NT2/D1 (cell line): Measurements from ENCODE around the gene IFRD2.
"Not testable (repeated sequence)": the region's sequence is repeated elsewhere in the genome, so short reads cannot be mapped to it uniquely, and the experiment has no call there.

ENCODE experiments used
- DNase-seq: peaks from one replicate; pipeline ENCODE4 v3.0.0-alpha.2; 2011; ENCODE audit warnings: low read depth, low spot score
- H3K27me3 ChIP-seq: 2 replicates; pipeline ENCODE4 v1.6.0; 2011; ENCODE audit warnings: mild to moderate bottlenecking; ENCODE audit not compliant: insufficient read length, insufficient read depth
- H3K36me3 ChIP-seq: 2 replicates; pipeline ENCODE4 v1.6.1; 2011; ENCODE audit warnings: mild to moderate bottlenecking, low read length, mixed read lengths; ENCODE audit not compliant: insufficient read depth, insufficient read length
- H3K4me1 ChIP-seq: 2 replicates; pipeline ENCODE4 v1.5.1; 2011; ENCODE audit not compliant: insufficient read depth, insufficient read length
- H3K4me3 ChIP-seq: 2 replicates; pipeline ENCODE4 v1.5.1; 2011; ENCODE audit warnings: low read depth; ENCODE audit not compliant: insufficient read length
- H3K9ac ChIP-seq: 2 replicates; pipeline ENCODE4 v1.6.0; 2011; ENCODE audit warnings: low read depth; ENCODE audit not compliant: insufficient read length
- H3K9me3 ChIP-seq: 2 replicates; pipeline ENCODE4 v1.5.1; 2011; ENCODE audit warnings: mild to moderate bottlenecking, low read length; ENCODE audit not compliant: insufficient read depth
- SUZ12 ChIP-seq: IDR thresholded peaks from 2 replicates; pipeline ENCODE4 v1.6.1; 2011; ENCODE audit not compliant: insufficient read length, insufficient read depth; ENCODE audit errors: extremely low read depth
- YY1 ChIP-seq: IDR thresholded peaks from 2 replicates; pipeline ENCODE4 v1.6.1; 2011; ENCODE audit not compliant: insufficient read length, insufficient read depth
- ZNF274 ChIP-seq: IDR thresholded peaks from 2 replicates; pipeline ENCODE4 v1.6.1; 2011; ENCODE audit warnings: mild to moderate bottlenecking, low read depth, low read length

Gene IFRD2

DNA sequence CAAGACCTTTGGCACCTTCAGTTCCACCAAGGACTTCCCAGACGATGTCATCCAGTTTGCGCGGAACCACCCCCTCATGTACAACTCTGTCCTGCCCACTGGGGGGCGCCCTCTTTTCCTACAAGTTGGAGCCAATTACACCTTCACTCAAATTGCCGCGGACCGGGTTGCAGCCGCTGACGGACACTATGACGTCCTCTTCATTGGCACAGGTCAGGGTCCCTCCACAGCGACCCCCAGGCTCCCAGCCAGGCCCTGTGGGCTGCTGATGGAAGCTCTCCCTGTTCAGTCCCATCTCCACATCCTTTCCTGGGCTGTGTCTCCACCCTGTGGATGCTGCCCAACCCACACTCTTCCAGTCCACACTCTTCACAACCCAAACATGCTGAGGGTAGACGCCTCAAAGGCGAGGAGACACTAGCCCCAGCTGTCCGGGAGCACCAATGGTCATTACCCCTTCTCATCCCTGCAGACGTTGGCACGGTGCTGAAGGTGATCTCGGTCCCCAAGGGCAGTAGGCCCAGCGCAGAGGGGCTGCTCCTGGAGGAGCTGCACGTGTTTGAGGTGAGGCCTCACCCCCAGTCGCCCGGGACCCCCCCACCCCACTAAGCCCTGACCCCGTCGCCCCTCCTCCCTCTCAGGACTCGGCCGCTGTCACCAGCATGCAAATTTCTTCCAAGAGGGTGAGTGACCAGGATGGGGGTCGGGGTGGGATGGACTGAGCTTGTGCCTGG is 17.7 kb downstream of the IFRD2 start:
- Histone ChIP-seq H3K27me3 (no peaks in the 10 kb centered on the region), H3K4me1 (peaks cover 40% of the 10 kb centered on the region), H3K9me3 (no peaks in the 10 kb centered on the region), H3K4me3 (no peak overlapping the region), H3K9ac (no peak overlapping the region), H3K36me3 (peaks cover 80% of the 10 kb centered on the region)
- TF ChIP-seq ZNF274, result no peak
- no peak for TF ChIP-seq YY1
- TF ChIP-seq SUZ12, result no peak
- DNase-seq, result peak; percentile 73

- no peaks in the 10 kb centered on the region for H3K27me3 ChIP-seq
- DNase-seq, result no peak
- peaks cover 74% of the 10 kb centered on the region for H3K36me3 ChIP-seq
- peak overlapping the region; percentile 53 for H3K9ac ChIP-seq
- TF ChIP-seq YY1, result no peak
- TF ChIP-seq ZNF274, result no peak
- peaks cover 41% of the 10 kb centered on the region for H3K4me1 ChIP-seq
- no peaks in the 10 kb centered on the region for H3K9me3 ChIP-seq
- H3K4me3 ChIP-seq, result no peak overlapping the region
Measured at GRCh38 chr3:50273689-50274065, 18.6 kb downstream of the IFRD2 start.

- Histone ChIP-seq H3K4me1 (peaks cover 43% of the 10 kb centered on the region), H3K9ac (peak overlapping the region; percentile 53), H3K36me3 (peaks cover 69% of the 10 kb centered on the region), H3K27me3 (no peaks in the 10 kb centered on the region), H3K4me3 (peak overlapping the region; percentile 3), H3K9me3 (no peaks in the 10 kb centered on the region)
- TF ChIP-seq SUZ12 (no peak), YY1 (no peak), ZNF274 (no peak)
- DNase-seq, result peak; percentile 70
Measured at GRCh38 chr3:50272911-50273688, 19.1 kb downstream of the IFRD2 start.

DNA sequence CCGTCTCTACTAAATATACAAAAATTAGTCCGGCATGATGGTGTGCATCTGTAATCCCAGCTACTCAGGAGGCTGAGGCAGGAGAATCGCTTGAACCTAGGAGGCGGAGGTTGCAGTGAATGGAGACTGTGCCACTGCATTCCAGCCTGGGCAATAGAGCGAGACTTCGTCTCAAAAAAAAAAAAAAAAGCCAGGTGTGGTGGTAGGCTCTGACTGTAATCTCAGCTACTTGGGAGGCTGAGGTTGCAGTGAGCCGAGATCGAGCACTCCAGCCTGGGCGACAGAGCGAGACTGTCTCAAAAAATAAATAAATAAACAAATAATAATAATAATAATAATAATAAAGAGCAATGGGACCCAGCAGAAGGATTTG is 19.7 kb downstream of the IFRD2 start:
- Histone ChIP-seq H3K4me1 (peaks cover 49% of the 10 kb centered on the region), H3K9ac (peak overlapping the region; percentile 53), H3K36me3 (peaks cover 63% of the 10 kb centered on the region)
- H3K27me3 ChIP-seq, H3K4me3 ChIP-seq, H3K9me3 ChIP-seq, DNase-seq: not testable (repeated sequence)

DNA sequence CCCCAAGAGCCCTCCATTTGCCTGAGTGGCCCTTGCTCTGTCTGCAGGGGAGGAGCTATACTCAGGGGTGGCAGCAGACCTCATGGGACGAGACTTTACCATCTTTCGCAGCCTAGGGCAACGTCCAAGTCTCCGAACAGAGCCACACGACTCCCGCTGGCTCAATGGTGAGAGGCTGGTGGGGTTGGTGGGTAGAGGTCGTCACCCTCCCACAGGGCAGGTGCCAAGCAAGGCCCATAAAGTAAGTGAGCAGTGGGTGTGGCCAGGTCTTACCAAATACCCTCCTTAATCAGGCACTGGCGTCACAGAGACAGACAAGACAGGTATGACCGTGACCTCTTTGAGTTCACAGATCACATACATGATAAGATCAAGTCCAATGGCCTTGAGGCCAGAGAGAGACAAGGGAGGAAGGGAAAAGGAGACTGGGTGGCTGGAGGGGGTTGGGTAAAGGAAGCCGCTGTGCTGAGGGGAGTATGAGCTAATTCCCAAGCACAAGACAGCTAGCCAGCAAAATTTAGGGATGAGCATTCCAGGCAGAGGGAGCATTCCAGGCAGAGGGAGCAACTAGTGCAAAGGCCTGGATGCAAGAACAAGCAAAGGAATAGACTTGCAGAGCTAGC is 20.8 kb downstream of the IFRD2 start:
- Histone ChIP-seq H3K9ac (no peak overlapping the region), H3K27me3 (no peaks in the 10 kb centered on the region)
- DNase-seq, result no peak

DNA sequence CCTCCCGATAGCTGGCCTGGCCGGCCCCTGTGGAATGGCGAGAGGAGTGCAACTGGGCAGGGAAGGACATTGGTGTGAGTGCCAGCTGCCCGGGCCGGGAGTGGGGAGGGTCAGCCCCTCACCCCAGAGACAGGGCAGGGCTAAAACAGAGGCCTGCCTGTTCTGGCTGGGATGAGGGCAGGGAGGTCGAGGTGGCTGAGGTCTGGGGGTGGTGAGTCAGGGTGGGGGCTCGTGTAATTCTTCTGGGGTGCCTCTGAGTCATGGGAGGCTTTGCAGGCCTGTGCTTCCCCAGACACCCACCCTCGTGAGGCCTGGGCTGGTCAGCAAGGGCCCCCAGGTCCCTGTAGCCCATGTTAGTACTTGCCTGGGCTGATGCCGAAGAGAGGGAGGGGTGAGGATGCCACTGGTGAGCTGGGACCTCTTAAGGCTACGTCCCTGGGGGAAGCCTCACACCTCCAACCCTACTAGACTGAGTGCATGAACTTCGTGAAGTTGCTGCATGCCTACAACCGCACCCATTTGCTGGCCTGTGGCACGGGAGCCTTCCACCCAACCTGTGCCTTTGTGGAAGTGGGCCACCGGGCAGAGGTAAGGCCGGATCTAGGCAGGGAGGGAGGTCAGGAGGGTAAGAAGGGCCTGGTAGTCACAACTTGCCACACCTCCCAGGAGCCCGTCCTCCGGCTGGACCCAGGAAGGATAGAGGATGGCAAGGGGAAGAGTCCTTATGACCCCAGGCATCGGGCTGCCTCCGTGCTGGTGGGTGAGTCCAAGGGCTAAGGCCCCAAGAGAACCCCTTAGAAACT is 21.6 kb downstream of the IFRD2 start:
- Histone ChIP-seq H3K36me3 (peaks cover 45% of the 10 kb centered on the region), H3K27me3 (no peaks in the 10 kb centered on the region), H3K9me3 (no peaks in the 10 kb centered on the region), H3K9ac (peak overlapping the region; percentile 87), H3K4me3 (peak overlapping the region; percentile 48), H3K4me1 (peaks cover 64% of the 10 kb centered on the region)
- TF ChIP-seq YY1 (no peak), SUZ12 (no peak), ZNF274 (no peak)
- DNase-seq, result no peak

More for the DNA sequence above, 20.8 kb downstream of the IFRD2 start:
- peaks cover 57% of the 10 kb centered on the region for H3K4me1 ChIP-seq
- H3K36me3 ChIP-seq, result peaks cover 53% of the 10 kb centered on the region
- no peak overlapping the region for H3K4me3 ChIP-seq
- no peaks in the 10 kb centered on the region for H3K9me3 ChIP-seq
- TF ChIP-seq ZNF274, result no peak
- no peak for TF ChIP-seq YY1
- no peak for TF ChIP-seq SUZ12
